Sigmoid colon (tissue), 4 donors: ENCODE data around the gene COX6B2.

Experiments
- CTCF ChIP-seq, 4 experiments: fragments of 450-650 bp in 3 of 4; fragments of 200-600 bp in 1 of 4; IDR thresholded peaks; one replicate each; pipeline ENCODE4 v1.5.1; 2016 to 2019; ENCODE audit warnings: antibody characterized with exemption in 4 of 4, mild to moderate bottlenecking in 3 of 4, moderate library complexity in 2 of 4
- EP300 ChIP-seq, 4 donors: sonication (generic); formaldehyde crosslinking; IDR thresholded peaks; one replicate each; pipeline ENCODE4 v1.6.1; 2017; ENCODE audit warnings: antibody characterized with exemption in 4 of 4
- POLR2A ChIP-seq, 2 donors: fragments of 450-650 bp; IDR thresholded peaks; one replicate each; pipeline ENCODE4 v1.6.1; 2016; ENCODE audit warnings: antibody characterized with exemption in 2 of 2, mild to moderate bottlenecking in 2 of 2, moderate library complexity in 2 of 2
- POLR2AphosphoS5 ChIP-seq, 4 donors: sonication (generic); formaldehyde crosslinking; IDR thresholded peaks; one replicate each; pipeline ENCODE4 v1.6.1; 2017; ENCODE audit warnings: antibody characterized with exemption in 4 of 4

- TF ChIP-seq POLR2AphosphoS5 (IDR thresholded peaks at IDR 0.05) (no peak), CTCF (IDR thresholded peaks at IDR 0.05) (no peak), POLR2A (IDR thresholded peaks at IDR 0.05) (no peak), EP300 (IDR thresholded peaks at IDR 0.05) (no peak)
Measured at GRCh38 chr19:55322204-55322885, 32.2 kb downstream of the COX6B2 start.
